PC-9 (cell line): Measurements from ENCODE around the gene MAML3.

ENCODE experiments used
- EZH2 ChIP-seq: fragments of 200-600 bp; sonication (generic); IDR thresholded peaks from 2 replicates; pipeline ENCODE4 v1.8.0; 2017; ENCODE audit warnings: antibody characterized with exemption, low read depth
- TF ChIP-seq, protein P1 (sequence below): fragments of 200-600 bp; sonication (generic); conservative IDR thresholded peaks from 2 replicates; pipeline ENCODE4 v1.6.1; 2017; ENCODE audit warnings: mixed run types, antibody characterized with exemption, mild to moderate bottlenecking, moderate library complexity

DNA sequence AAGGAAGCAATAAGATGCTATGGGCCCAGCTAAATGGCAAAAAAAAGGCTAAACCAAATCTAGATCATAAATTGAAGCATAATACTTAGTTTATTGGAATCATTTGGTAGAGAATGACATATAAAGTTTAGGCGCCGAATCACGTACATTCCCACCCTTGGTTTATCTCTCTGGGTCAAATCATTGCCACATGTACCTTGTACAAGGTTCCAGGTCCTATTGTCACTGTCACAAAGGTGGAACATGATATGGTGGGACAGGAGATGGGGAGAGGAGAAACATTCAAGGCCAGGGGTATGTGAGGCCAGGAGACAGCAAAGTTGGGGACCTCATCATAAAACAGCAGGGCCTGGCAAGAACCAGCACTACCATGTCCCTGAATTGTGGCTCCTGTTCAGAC, 13.4 kb downstream of the MAML3 start:
- TF ChIP-seq, protein P1, sequence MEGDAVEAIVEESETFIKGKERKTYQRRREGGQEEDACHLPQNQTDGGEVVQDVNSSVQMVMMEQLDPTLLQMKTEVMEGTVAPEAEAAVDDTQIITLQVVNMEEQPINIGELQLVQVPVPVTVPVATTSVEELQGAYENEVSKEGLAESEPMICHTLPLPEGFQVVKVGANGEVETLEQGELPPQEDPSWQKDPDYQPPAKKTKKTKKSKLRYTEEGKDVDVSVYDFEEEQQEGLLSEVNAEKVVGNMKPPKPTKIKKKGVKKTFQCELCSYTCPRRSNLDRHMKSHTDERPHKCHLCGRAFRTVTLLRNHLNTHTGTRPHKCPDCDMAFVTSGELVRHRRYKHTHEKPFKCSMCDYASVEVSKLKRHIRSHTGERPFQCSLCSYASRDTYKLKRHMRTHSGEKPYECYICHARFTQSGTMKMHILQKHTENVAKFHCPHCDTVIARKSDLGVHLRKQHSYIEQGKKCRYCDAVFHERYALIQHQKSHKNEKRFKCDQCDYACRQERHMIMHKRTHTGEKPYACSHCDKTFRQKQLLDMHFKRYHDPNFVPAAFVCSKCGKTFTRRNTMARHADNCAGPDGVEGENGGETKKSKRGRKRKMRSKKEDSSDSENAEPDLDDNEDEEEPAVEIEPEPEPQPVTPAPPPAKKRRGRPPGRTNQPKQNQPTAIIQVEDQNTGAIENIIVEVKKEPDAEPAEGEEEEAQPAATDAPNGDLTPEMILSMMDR = no peak
- no peak for TF ChIP-seq EZH2
